ENCODE results near the gene G3BP1.
"Not testable (repeated sequence)": the region's sequence is repeated elsewhere in the genome, so short reads cannot be mapped to it uniquely, and the experiment has no call there.

G3BP1 gene

DNA sequence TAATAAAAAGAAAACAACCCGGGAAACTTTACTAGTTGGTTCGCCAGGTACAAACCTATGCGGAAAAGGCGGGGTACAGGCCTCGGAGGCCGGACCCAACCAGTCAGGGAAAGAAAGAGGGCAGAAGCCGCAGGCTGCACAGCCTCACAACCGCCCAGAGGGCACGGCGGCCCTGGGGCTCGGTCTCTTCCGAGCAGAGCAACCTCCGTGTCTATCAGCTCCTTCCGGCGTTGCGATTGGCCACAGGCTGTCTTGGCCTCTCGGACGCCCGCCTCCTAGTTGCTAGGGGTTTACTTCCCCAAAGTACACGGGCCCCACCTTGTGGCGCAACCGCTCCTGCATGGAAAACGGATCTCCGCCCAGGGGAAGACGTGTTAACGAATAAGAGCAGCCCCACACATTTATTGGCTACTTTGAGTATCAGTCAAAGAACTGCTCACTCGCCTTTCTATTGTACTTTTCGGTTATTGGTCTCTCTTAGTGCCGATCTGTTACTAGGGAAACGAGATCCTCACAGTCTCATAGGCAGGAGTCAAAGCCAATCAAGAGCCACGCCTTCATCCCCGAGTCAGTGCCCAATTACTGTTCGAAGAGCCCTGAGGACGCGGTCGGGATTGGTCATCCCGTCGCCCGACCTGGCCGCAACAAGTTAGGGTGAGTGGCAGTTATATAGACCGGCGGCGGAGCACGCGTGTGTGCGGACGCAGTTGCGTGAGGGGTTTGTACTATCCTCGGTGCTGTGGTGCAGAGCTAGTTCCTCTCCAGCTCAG lies at the start of gene G3BP1:
Gene G3BP1, plus strand, starts transcription at position 696 of the 770 bp plus-strand sequence. CDS start 14,667 bp downstream, outside the sequence.
- peak; percentile 98 for DNase-seq (ENCODE audit: low spot score)

DNA sequence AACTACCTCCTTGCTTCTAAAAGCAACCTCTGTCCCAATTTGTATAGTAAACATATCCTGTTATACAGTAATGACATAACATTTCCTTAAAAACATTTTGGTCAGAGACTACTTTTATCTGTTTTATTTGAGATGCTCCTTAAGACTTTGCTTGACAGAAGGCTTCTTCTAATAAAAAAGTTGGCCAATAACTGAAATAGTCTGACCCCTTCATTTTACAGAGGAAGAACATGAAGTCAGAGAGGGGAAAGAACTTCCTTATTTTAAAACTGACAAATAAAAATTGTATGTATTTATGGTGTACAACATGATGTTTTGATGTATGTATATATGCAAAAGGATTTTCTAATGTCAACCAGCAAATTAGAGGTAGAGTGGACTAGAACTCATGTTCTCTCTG lies 49.2 kb upstream of the G3BP1 start:
- no peak for DNase-seq (ENCODE audit: low spot score)

DNA sequence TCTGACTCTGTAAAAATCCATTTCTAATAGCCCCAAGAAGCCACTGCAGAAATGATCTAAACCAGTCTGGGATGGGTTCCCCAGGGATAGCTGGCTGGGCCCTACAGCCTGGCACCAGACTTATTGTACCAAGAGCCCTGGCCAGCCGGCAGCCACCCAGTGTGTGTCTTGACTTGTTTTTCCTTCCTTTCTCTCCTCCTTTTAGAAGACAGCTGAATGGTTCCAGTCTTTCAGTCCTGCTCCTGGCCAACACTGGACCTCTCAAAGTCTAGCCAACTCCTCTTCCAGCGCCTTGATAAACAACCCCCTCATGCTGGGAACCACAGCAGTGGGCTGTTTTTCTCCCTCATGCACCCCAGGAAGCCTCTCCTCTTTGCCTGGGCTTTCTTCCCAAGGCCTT lies 47.4 kb upstream of the G3BP1 start:
- DNase-seq (ENCODE audit: low spot score) = no peak

DNA sequence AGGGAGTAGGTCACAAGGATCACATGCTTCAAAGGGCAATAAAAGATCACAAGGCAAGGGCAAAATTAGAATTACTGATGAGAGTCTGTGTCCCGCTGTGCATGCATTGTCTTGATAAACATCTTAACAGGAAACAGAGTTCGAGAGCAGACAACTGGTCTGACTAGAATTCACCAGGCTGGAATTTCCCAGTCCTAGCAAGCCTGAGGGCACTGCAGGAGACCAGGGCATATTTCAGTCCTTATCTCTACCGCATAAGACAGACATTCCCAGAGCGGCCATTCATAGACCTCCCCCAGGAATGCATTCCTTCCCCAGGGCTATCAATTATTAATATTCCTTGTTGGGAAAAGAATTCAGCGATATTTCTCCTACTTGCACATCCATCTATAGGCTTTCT lies 42.2 kb upstream of the G3BP1 start:
- DNase-seq (ENCODE audit: low spot score) = not testable (repeated sequence)

DNA sequence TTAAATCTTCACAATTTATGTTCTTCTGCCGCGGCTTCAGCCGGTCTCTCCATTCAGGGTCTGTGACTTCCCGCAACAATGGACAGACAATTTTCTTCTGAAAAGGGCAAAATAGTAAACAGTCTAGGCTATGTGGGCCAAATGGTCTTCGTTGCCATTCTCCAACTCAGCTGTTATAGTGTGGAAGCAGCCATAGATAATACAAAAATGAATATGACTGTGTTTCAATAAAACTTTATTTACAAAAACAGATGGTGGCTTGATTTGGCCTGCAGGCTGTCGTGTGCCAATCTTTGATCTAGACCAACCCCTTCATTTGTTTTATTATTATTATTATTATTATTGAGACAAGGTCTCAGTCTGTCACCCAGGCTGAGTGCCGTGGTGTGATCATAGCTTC lies 41.4 kb upstream of the G3BP1 start:
- DNase-seq (ENCODE audit: low spot score) = no peak

DNA sequence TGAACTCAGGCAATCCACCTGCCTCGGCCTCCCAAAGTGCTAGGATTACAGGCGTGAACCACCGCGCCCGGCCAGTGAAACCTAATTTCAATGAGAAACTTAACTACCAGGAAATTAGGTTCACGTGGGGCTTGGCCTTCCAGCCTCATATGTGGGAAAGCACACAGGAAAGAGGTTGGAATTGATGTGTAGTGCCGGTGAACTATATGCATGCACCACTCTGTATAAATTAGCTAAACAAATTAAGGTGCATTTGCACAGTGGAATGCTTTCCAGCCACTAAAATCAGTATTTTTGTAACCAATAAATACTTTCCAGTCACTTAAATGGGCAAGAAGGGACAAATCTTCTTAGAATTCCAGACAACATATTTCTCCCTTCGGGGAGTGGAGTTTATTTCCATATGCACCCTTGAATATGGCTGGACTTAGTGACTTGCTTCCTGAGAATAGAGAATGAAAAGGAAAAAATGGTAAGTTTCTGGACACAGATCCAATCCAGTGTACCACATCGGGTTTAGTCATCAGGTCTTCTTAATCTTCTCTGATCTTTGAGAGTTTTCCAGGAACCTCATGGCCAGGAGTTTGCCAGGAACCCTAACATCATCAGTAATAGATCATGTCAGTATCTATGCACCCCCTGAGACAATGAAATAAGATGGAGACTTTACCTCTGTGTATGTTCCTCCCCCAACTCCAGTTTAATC lies 38.2 kb upstream of the G3BP1 start:
- no peak for DNase-seq (ENCODE audit: low spot score)

DNA sequence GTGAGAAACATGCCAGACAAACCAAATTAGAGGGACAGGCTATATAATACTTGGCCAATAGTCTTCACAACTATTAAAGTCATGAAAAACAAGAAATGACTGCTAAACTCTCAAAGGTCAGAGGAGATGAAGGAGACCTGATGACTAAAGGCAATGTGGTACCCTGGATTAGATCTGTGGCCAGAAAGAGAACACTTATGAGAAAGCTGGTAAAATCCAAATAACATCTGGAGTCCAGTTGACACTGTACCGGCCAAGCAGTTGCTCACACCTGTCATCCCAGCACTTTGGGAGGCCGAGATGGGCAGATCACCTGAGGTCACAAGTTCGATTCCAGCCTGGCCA lies 37.7 kb upstream of the G3BP1 start:
- DNase-seq (ENCODE audit: low spot score) = no peak

DNA sequence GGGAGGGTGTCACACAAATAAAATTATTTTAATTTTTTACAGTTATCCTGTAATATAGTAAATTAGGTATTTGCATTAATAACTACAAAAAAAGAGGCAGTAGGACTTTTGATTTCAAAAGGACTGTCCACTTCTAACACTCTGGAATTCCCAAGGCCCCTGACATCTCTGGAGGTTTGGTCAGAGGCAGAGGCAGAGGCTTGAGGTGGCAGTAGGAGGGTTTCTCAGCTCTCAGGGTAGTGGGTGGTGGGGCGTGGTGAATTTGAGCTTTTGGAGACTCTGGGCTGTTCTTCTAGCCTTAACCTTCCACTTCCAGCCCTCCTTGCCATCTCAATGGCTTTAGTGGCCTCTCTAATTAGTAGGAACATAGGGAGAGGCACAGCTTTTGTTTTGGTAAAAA lies 36.1 kb upstream of the G3BP1 start:
- no peak for DNase-seq (ENCODE audit: low spot score)

DNA sequence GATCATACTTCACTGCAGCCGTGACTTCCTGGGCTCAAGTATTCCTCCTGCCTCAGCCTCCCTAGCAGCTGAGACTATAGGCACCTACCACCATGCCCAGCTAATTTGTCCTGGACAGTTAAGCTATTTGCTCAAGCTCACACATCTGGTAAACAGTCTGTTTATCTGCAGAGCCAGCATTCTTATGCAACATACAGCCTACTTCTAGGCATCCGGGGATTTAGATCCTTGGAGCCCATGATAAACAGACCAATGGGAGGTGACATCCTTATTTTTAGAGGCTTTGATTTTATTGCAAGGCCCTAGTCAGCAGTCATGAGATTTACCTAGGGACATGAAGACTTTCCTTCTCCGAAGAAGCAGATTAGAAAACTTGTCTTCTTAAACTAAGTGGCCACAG lies 34.3 kb upstream of the G3BP1 start:
- no peak for DNase-seq (ENCODE audit: low spot score)

DNA sequence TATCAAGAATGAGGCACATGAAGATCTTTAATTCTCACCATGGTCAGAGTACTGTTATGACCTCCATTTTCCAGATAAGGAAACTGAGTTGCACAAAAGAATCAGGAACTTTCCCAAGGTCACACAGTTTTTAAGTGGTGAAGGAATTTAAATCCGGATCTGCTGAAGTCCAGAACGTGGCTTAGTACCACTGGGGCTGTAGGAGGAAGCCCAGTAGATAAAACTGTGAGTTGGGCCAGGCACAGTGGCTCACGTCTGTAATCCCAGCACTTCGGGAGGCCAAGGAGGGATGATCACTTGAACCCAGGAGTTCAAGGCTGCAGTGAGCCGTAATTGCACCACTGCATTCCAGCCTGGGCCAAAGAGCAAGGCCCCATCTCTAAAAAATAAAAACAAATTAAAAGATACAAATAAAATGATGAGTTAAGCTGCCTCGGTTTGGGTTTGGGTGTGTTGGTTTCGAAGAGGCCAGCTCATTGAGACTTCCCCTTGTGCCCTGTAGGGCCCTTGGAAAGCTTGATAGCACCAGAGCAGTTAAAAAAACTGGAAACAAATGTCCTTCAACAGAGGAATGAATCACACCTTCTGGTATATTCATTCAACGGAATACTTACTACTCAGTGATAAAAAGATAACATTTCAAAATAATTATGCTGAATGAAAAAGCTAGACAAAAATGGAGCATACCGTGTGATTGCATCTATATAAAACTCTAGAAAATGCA lies 33.5 kb upstream of the G3BP1 start:
- DNase-seq (ENCODE audit: low spot score) = no peak

DNA sequence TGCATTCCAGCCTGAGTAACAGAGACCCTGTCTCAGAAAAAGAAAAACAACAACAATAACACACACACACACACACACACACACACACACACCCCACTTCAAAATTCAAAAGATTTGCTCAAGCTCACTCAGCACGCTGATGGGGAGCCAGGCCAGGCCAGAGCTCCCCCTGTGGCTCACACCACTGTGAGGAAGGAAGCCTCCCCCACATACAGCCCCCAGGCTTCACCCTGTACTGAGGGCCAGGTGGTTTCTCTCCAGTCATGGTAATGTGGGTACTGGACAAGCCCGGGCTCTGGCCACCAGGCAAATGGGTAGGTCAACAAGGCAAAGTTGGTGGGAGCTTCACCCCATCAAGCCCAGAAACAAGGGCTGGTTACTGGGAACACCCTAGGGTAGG lies 32.4 kb upstream of the G3BP1 start:
- DNase-seq (ENCODE audit: low spot score) = no peak

DNA sequence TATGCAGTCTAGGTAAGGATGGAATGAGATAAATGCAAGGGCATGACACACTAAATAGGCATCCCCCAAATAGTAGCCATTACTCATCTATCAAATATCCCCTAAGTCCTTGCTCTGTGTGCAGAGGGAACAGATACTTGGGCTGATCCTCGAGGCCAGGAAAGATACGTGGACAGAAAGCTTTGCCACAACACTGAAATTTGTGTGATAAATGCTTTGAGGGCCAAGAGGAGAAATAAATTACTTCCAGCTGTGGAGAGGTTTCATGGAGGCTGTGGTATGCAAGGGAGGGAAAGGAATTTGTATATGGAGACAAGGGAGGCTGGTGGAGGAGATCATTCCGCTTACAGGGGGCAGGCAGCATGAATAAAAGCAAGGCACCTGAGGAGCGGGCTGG lies 31.8 kb upstream of the G3BP1 start:
- DNase-seq (ENCODE audit: low spot score) = peak; percentile 53

DNA sequence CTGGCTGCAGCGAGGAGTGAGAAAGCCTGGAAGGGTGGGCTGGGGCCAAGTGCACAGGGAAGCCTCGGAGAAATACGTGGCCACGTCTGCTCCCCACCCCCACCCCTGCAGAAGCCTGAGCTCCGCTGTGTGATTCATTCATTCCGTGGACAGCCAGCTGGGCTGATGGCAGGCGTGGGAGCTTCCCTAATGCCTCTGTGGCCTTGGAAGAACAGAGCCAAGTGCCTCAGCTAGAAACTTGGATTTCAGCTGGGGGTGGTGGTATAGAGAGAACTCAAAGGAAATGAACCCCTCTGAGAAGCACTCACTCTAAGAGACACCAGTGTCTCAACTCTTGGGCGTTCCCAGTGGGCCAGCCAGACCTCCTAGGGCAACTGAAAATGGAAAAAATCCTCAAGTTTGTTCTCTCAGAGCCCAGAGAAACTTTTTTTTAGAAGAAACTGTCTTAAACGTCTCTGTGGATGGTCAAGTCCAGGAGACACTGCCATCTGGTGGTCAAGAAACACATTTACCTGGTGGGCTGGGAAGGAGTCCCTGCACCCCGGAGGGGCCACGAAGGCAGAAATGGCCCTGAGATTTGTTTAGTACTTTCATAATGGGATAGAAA lies 31.3 kb upstream of the G3BP1 start:
- DNase-seq (ENCODE audit: low spot score) = peak; percentile 84

DNA sequence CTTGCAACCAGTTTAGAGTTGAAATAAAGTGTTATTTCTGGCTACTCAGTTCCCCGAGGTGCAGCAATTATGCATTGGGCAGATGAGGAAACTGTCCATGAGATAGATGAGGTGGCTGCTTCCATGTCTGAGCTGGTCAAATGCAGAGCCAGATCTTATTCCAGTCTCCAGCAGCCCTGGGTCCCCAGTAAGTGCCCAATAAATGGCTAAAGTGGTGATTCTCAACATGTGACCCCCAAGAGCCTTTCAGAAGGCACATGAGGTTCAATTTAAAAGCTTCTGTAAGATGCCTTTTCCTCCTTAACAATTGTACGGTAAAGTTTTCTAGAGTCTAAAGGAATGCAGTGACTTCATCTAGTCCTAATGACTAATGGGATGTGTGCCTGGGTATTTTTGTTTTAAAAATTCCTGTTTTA lies 30.8 kb upstream of the G3BP1 start:
- no peak for DNase-seq (ENCODE audit: low spot score)

DNA sequence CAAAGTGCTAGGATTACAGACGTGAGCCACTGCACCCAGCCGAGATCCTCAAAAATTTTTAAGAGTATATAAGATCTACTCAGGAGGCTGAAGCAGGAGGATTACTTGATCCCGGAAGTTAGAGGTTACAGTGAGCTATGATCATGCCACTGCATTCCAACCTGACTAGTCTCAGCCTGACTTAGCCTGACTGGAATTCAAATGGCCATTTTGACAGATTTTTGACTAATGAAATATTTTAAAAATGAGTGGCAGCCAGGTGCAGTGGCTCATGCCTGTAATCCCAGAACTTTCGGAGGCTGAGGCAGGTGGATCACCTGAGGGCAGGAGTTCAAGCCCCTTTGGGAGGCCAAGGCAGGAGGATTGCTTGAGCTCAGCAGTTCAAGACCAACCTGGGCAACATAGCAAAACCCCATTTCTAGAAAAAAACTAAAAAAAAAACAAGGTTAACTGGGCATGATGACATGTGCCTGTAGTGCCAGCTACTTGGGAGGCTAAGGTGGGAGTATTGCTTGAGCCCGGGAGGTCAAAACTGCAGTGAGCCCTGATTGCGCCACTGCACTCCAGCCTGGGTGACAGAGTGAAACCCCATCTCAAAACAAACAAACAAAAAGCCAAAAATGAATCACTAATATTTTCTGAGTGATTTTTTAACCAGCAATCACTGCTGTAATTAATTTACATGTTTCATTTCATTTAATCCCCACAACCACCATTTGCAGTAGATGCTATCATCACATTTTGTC lies 29.9 kb upstream of the G3BP1 start:
- DNase-seq (ENCODE audit: low spot score) = no peak

DNA sequence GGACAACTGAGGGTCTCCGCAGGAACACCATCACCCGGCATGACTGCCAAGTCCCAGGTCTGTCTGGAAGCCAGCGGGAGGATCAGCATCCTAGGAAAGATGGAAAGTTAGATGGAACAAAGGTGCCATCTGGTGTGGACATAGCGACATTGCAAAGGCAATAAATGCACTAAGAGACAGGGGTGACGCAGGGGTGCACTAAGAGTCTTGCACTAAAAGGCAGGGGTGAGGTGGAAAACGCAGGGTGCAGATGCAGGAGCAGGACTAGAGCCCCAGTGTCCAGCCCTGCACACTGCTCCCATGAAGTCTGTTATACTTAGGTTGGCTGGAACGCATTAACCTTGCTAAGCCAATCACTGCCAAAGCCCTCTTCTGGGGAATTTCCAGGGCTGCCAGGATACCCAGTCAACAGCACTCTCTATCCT lies 28.9 kb upstream of the G3BP1 start:
- DNase-seq (ENCODE audit: low spot score) = peak; percentile 83

DNA sequence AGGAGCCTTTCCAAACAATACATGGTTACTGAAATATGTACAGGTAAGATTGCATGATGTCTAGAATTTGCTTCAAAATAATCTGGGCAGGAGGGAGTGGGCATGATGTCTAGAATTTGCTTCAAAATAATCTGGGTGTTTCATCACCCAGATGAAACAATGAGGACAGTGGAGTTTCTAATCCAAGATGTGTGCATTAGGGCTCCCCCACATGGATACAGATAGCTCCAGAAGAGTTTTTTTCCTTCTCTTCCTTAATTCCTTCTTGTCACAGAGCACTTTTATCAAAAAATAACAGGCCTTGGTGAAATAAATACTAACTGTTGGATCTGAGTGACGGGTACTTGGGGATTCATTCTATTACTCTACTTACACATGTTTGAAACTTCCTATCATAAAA lies 28.2 kb upstream of the G3BP1 start:
- DNase-seq (ENCODE audit: low spot score) = no peak

DNA sequence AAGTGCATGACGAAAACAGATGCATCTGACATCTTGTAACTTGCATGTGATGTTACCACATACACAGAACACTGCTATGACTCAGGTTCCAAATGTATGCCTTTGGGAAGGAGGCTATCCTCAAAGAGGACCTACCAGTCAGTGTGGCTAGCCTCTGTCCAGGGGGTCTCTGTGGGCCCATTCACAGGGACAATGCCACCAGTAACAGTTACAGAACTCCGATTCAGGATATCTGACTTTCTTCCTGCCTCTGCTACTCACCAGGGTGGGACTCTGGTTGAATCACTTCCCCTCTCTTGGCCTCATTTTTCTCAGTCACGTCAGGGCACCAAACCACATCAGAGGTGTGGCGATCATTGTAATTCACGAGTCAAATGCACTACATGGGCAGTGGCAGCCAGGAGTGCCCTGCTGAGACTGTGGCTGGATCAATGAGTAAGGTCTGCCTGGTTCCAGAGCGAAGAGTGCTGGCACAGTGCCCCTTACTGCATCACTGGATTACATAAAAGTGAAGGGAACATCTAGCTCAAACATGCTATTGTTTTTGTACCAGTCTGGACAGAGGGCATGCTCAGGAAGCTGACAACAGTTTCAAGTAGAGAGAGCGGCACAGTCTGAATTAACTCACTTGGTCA lies 26.6 kb upstream of the G3BP1 start:
- no peak for DNase-seq (ENCODE audit: low spot score)

DNA sequence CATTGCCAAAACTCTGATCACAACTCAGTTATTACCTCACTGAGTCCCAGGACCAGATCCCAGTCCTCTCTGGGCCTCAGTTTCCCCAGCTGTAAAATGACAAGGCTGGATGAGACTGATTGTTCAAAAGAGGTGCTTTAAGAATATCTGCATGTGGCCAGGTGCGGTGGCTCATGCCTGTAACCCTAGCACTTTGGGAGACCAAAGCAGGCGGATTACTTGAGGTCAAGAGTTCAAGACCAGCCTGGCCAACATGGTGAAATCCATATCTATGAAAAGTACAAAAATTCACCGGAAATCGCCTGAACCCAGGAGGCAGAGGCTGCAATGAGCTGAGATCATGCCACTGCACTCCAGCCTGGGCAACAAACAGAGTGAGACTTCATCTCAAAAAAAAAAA lies 21.6 kb upstream of the G3BP1 start:
- no peak for DNase-seq (ENCODE audit: low spot score)

DNA sequence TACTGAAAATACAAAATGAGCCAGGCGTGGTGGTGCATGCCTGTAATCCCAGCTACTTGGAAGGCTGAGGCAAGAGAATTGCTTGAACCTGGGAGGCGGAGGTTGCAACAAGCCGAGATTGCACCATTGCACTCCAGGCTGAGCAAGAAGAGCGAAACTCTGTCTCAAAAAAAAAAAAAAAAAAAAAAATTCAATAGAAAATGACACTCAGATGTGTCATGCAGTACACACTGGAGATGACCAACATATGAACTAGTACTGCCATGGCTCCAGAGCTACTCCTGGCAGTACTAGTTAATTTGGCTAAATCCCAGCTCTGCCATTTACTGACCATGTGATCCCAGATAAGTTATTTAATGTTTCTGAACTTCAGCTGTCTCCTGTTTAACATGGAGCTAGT lies 20.7 kb upstream of the G3BP1 start:
- DNase-seq (ENCODE audit: low spot score) = no peak

DNA sequence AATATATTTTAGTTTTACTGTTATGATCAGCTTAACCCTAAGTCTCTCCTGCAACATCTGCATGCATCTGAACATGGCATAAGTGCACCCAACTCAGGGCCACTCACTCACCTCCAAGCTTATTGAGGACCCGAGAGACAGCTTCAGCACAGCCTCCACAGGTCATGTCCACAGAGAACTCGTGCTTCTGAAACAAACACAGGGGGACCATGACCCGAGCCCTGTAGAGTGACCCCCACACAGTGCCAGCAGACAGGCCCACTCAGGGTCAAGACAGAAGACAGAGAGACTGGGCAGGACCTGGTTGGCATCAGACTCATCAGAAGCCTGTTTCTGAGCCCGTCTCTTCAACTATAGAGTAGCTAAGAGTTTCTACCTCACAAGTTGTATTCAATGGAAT lies 20.2 kb upstream of the G3BP1 start:
- DNase-seq (ENCODE audit: low spot score) = no peak

DNA sequence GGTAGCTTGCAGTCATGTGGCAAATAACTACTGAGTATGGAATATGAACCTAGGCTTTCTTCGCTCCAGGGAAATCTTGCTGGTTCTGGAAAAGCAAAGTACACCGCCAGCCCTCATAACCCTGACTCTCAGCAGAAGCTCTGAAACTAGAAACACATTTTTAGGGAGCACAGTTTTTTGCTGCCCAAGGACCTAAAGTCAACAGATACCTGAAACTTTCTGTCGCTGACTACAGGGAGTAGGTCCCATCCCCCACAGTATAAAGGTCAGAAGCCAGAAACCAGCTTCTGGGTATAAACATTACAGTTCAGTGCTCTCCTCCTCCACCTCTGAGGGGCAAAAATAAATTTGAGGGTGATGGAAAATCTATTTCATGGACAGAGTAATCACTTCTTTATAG lies 16.4 kb upstream of the G3BP1 start:
- no peak for DNase-seq (ENCODE audit: low spot score)

Data from iPS-NIHi11 (cell line).